Uterus (tissue), 2 donors: ENCODE data around the gene RUNDC3A.

Experiments
- POLR2A ChIP-seq, 2 donors: fragments of 450-650 bp; IDR thresholded peaks; one replicate each; pipeline ENCODE4 v1.6.1; 2016; ENCODE audit warnings: antibody characterized with exemption in 2 of 2, mild to moderate bottlenecking in 1 of 2, moderate library complexity in 1 of 2
- TF ChIP-seq, protein P1 (sequence below), 4 experiments: fragments of 200-600 bp in 2 of 4; fragments of 450-650 bp in 2 of 4; sonication (generic) in 2 of 4; IDR thresholded peaks; one replicate each; pipeline ENCODE4 v1.5.1; 2016 to 2019; ENCODE audit warnings: antibody characterized with exemption in 4 of 4, mild to moderate bottlenecking in 2 of 4, moderate library complexity in 1 of 4

DNA sequence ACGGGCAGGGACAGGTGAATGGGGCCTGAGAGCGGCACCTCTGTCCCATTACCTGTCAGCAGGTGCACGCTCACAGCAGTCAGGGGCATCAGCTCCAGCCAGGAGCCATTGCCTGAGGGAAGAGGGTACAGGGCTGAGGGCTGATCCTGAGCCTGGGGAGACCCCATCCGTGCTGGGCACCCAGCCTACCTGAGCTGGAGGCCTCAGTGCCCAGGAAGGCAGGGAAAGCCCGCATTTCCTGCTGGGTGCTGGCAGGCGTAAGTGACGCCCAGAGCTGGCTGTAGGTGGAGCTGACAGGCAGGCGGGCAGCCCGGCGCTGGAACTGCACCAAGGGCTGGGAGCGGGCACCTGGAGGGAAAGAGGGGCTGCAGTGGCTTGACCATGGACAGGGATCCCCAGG, 47.8 kb downstream of the RUNDC3A start:
- TF ChIP-seq, protein P1, sequence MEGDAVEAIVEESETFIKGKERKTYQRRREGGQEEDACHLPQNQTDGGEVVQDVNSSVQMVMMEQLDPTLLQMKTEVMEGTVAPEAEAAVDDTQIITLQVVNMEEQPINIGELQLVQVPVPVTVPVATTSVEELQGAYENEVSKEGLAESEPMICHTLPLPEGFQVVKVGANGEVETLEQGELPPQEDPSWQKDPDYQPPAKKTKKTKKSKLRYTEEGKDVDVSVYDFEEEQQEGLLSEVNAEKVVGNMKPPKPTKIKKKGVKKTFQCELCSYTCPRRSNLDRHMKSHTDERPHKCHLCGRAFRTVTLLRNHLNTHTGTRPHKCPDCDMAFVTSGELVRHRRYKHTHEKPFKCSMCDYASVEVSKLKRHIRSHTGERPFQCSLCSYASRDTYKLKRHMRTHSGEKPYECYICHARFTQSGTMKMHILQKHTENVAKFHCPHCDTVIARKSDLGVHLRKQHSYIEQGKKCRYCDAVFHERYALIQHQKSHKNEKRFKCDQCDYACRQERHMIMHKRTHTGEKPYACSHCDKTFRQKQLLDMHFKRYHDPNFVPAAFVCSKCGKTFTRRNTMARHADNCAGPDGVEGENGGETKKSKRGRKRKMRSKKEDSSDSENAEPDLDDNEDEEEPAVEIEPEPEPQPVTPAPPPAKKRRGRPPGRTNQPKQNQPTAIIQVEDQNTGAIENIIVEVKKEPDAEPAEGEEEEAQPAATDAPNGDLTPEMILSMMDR (IDR thresholded peaks at IDR 0.05) = no peak
- TF ChIP-seq POLR2A (IDR thresholded peaks at IDR 0.05) = no peak
